ENCODE measurements around the gene ADGRV1.
"Not testable (repeated sequence)": the region's sequence is repeated elsewhere in the genome, so short reads cannot be mapped to it uniquely, and the experiment has no call there.

DNA sequence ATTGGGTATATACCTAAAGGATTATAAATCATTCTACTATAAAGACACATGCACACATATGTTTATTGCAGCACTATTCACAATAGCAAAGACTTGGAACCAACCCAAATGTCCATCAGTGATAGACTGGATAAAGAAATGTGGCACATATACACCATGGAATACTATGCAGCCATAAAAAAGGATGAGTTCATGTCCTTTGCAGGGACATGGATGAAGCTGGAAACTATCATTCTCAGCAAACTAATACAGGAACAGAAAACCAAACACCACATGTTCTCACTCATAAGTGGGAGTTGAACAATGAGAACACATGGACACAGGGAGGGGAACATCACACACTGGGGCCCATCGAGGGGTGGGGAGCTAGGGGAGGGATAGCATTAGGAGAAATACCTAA is 482.5 kb downstream of the ADGRV1 start:
- not testable (repeated sequence) for TF ChIP-seq CTCF (IDR thresholded peaks at IDR 0.05; ENCODE audit: poor library complexity, severe bottlenecking); EP300 (conservative IDR thresholded peaks at IDR 0.05; ENCODE audit: poor library complexity, severe bottlenecking); EZH2 (IDR thresholded peaks at IDR 0.05; ENCODE audit: borderline replicate concordance, insufficient read depth, low read length, poor library complexity, severe bottlenecking); SMC3 (conservative IDR thresholded peaks at IDR 0.05; ENCODE audit: poor library complexity); MXI1 (conservative IDR thresholded peaks at IDR 0.05; ENCODE audit: poor library complexity, severe bottlenecking); POLR2AphosphoS5 (IDR thresholded peaks at IDR 0.05)

Measured in neural cell (in vitro differentiated cells).